ENCODE results near the gene INAFM1. TPM values are rescaled to one million over a fixed set of nuclear protein-coding genes. Genes with fewer than 3 reads are reported as not detected.

Gene INAFM1
- total and polyA plus RNA-seq, 9 of the 15 experiments (the other 6 are each of a cell fraction or from before 2014, with no cell fraction given): 0.71 to 30.9 (median 3.1) TPM

- peak; percentile 22; the same call in 1 of the 2 replicates for TF ChIP-seq STAT6 (CRISPR knock-in tag; IDR thresholded peaks at IDR 0.05)
- TF ChIP-seq ZFX (CRISPR knock-in tag; IDR thresholded peaks at IDR 0.05): peak; percentile 95
- TF ChIP-seq ETV1 (tag; conservative IDR thresholded peaks at IDR 0.05; ENCODE audit: low read depth): peak; percentile 50; the same call in 1 of the 2 replicates
- TF ChIP-seq FUS (optimal IDR thresholded peaks at IDR 0.05; ENCODE audit: low read depth, low read length): peak; percentile 73
- TF ChIP-seq ZNF592 (IDR thresholded peaks at IDR 0.05): peak; percentile 56
- TF ChIP-seq E2F1 (CRISPR knock-in tag; IDR thresholded peaks at IDR 0.05): peak; percentile 82
- no peak for TF ChIP-seq ZNF175 (CRISPR knock-in tag; IDR thresholded peaks at IDR 0.05; ENCODE audit: low read depth)
- no peak for TF ChIP-seq ZC3H11A (IDR thresholded peaks at IDR 0.05; ENCODE audit: low read depth, low read length)
- peak; percentile 3; the same call in 1 of the 2 replicates for TF ChIP-seq EP300 (IDR thresholded peaks at IDR 0.05; ENCODE audit: low read length)
- peak; percentile 73 for TF ChIP-seq FOSL1 (tag; conservative IDR thresholded peaks at IDR 0.05)
- 0 out of 2 replicates have a peak, but pooled peaks have one; percentile 17 for TF ChIP-seq ZNF764 (CRISPR knock-in tag; IDR thresholded peaks at IDR 0.05; ENCODE audit: low read depth)
- 0 out of 2 replicates have a peak, but pooled peaks have one; percentile 33 for TF ChIP-seq NFXL1 (CRISPR knock-in tag; IDR thresholded peaks at IDR 0.05)
- TF ChIP-seq CXXC5 (CRISPR knock-in tag; IDR thresholded peaks at IDR 0.05): peak; percentile 67
- 0 out of 2 replicates have a peak, but pooled peaks have one; percentile 28 for TF ChIP-seq KLF1 (tag; IDR thresholded peaks at IDR 0.05)
- TF ChIP-seq DLX4 (CRISPR knock-in tag; IDR thresholded peaks at IDR 0.05): no peak
These were observed 1.2 kb upstream of the INAFM1 start (continued) for GRCh38 chr19:47273313-47274070.

Measured in K562 (cell line).